Measurements from ENCODE around the gene LSMEM2. TPM values are rescaled to one million over a fixed set of nuclear protein-coding genes. Genes with fewer than 3 reads are reported as not detected.

Gene LSMEM2
- total RNA-seq, 3 donors from 2014 or later, result not detected

DNA sequence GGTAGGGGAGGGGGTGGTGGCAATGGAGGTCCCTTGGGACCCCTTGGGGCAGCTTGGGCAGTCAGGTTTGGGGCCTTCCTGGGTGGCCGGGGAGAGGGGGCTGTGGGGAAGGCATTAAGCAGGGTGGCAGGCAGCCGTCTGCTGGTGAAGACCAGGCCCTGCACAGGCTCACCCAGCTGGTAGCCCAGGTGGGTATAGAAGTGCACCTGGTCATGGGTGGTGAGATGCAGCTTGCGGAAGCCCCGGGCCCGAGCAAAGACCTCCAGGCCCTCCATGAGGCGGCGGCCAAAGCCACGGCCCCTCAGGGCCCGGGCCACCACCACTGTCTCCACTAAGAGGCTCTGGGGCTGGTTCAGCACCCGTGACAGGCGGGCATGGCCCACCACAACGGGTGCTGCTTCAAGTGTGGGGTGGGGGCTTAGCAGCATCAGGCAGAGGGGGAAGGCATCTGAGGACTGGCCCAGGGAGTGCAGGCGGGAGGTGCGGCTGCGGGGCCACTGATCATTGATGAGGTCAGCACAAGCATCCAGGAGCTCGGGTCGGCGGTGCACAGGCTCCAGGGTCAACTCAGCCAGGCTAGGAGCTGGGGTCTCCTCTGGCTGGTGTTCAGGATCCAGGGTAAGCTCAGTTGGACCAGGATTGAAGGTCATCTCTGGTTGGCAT lies 18.0 kb downstream of the LSMEM2 start:
- intact Hi-C loops (cut with DNase I; ENCODE audit: low total_unique reads), result loop anchor here (5.0 kb wide), 2 partner anchors 865 to 1040 kb away; no protein-coding TSS in a partner anchor
- TF ChIP-seq POLR2A (IDR thresholded peaks at IDR 0.05), result no peak
- TF ChIP-seq, protein P1, sequence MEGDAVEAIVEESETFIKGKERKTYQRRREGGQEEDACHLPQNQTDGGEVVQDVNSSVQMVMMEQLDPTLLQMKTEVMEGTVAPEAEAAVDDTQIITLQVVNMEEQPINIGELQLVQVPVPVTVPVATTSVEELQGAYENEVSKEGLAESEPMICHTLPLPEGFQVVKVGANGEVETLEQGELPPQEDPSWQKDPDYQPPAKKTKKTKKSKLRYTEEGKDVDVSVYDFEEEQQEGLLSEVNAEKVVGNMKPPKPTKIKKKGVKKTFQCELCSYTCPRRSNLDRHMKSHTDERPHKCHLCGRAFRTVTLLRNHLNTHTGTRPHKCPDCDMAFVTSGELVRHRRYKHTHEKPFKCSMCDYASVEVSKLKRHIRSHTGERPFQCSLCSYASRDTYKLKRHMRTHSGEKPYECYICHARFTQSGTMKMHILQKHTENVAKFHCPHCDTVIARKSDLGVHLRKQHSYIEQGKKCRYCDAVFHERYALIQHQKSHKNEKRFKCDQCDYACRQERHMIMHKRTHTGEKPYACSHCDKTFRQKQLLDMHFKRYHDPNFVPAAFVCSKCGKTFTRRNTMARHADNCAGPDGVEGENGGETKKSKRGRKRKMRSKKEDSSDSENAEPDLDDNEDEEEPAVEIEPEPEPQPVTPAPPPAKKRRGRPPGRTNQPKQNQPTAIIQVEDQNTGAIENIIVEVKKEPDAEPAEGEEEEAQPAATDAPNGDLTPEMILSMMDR (IDR thresholded peaks at IDR 0.05), result no peak
- no peak for TF ChIP-seq POLR2AphosphoS5 (IDR thresholded peaks at IDR 0.05)
- no peak for DNase-seq (ENCODE audit: low spot score in 2 of 2)

DNA sequence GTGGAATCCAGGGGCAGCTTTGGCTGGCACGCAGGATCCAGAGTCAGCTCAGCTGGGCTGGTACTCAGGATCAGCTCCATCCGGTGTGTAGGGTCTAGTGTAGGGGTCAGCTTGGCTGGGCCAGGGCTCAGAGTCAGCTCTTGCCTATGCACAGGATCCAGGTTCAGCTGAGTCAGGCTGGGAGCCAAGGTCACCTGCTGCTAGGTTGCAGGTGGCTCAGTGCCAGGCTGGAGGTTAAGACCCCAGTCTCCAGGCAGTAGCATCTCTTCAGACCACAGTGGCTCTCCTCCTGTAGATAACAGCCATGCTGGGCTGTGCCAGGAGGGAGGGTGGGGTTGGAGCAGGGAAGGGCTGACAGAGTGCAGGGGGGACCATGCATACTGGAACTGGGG lies 18.5 kb downstream of the LSMEM2 start:
- H3K4me1 ChIP-seq, result peaks cover 9 to 11% of the 10 kb centered on the region in 2 donors
- intact Hi-C loops (cut with DNase I; ENCODE audit: low total_unique reads), result loop anchor here (5.0 kb wide), 2 partner anchors 865 to 1040 kb away; no protein-coding TSS in a partner anchor
- H3K27ac ChIP-seq, result no peak overlapping the region
- H3K27me3 ChIP-seq, result no peaks in the 10 kb centered on the region
- H3K9me3 ChIP-seq, result no peaks in the 10 kb centered on the region
- H3K36me3 ChIP-seq, result no peaks in the 10 kb centered on the region
- DNase-seq (ENCODE audit: low spot score in 2 of 2), result no peak
- TF ChIP-seq POLR2AphosphoS5 (IDR thresholded peaks at IDR 0.05) (no peak), POLR2A (IDR thresholded peaks at IDR 0.05) (no peak)
- TF ChIP-seq, protein P1 (IDR thresholded peaks at IDR 0.05), result no peak
- no peak overlapping the region for H3K4me3 ChIP-seq

More for the DNA sequence above, 18.0 kb downstream of the LSMEM2 start:
- H3K9me3 ChIP-seq, result no peaks in the 10 kb centered on the region
- H3K4me3 ChIP-seq, result no peak overlapping the region
- H3K27me3 ChIP-seq, result no peaks in the 10 kb centered on the region
- H3K4me1 ChIP-seq, result peaks cover 9 to 11% of the 10 kb centered on the region in 2 donors
- H3K27ac ChIP-seq, result no peak overlapping the region
- H3K36me3 ChIP-seq, result no peaks in the 10 kb centered on the region

DNA sequence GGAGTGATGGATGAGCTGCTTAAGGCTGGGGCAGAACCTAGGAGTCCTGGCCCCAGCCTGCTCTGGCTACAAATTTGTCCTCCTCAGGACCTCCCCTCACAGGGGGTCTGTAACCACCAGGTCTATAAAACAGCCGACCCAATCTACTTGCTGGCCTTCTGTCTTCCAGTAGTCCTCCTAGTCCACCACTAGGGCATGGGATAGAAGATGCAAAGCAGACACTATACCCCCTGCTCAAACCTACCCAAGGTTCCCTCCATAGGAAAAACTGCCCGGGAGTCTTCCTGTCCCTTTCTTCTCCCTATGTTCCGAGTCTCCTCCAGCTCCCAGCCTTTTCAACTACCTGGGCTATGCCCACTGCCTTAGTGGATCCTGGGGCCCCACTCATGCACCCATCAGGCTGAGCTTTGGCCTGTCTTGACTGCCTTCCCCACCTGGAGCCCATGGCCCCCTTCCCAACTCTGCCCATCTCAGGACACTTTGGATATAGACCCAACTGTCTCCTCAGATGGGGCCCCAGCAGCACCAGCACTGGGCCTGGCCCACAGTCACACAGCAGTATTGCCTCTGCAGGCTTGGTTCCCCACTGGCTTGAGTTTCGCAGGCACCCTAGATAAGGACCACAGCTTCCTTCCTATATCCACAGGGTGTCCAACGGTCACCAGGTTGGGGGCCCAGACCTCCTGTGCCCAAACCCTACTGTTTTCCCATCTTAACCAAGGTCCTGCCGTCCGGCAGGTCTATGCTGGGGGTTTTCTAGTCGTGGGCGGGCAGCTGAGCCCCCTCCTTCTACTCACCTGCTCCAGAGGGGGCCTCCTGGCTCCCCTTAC lies 19.2 kb downstream of the LSMEM2 start:
- DNase-seq (ENCODE audit: low spot score in 2 of 2), result no peak
- Histone ChIP-seq H3K27ac (peak overlapping the region; percentile 91 to 94), H3K9me3 (no peaks in the 10 kb centered on the region), H3K27me3 (no peaks in the 10 kb centered on the region), H3K36me3 (no peaks in the 10 kb centered on the region), H3K4me3 (peak overlapping the region; percentile 62 to 92 (median 70)), H3K4me1 (peaks cover 5 to 11% of the 10 kb centered on the region in 2 donors)
- intact Hi-C loops (cut with DNase I; ENCODE audit: low total_unique reads), result loop anchor here (5.0 kb wide), 2 partner anchors 866 to 1039 kb away; no protein-coding TSS in a partner anchor
- TF ChIP-seq, protein P1 (IDR thresholded peaks at IDR 0.05), result peak in 1 of 3 donors; percentile 11
- TF ChIP-seq POLR2A (IDR thresholded peaks at IDR 0.05), result no peak

DNA sequence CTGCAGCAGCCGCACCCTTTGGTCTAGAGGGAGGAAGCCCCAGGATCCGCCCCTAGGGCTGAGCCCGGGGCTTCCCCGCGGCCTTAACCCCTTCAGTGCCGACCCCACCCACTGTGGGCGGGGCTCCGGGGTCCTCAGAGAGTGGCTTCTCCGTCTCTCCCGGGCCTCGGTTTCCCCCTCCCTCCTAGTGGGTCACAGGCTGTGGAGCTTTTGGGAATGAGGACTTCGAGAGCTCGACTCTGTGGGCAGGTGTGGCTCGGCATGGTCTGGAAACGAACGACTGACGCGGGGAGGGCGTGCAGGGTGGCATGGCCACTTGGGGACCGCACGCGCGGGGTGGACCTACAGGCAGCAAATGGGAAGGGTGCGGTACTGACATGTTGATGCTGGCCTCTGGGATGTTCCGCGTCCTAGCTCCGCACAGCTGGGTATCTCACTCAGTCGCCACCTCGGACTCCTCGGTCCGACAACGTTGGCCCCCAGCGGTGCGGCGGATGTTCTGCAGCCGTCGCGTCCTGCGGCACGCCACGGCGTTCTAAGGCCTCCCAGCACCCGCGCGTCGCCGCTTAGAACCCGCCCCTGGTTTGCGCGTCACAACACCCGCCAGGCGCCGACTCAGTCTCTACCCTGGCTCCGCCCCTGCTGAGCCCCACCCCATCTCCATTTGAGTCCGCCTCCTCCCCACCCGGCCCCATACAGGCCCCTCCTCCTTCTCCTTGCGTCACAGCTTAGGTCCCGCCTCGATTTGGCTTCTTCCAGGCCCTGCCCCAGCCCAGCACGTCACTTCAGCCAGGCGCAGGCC lies 20.1 kb downstream of the LSMEM2 start, which contains the start of the genes HYAL3 and NAA80:
HYAL3 (minus strand) TSS at position 570 of the 802 bp plus-strand sequence. CDS start 3,803 bp downstream, outside the sequence.
NAA80 (minus strand) TSS at position 570 of the 802 bp plus-strand sequence. CDS start 1,942 bp downstream, outside the sequence.
- Histone ChIP-seq H3K27me3 (no peaks in the 10 kb centered on the region), H3K27ac (peak within 1 kb of the TSS; percentile 91 to 94), H3K4me1 (peaks cover 5 to 11% of the 10 kb centered on the region in 2 donors), H3K4me3 (peak within 1 kb of the TSS; percentile 62 to 92 (median 70)), H3K9me3 (no peaks in the 10 kb centered on the region), H3K36me3 (no peaks in the 10 kb centered on the region)
- DNase-seq (ENCODE audit: low spot score in 2 of 2), result peak; percentile 99
- intact Hi-C loops (cut with DNase I; ENCODE audit: low total_unique reads), result loop anchor here (5.0 kb wide), 2 partner anchors 867 to 1038 kb away; no protein-coding TSS in a partner anchor
- TF ChIP-seq POLR2A (IDR thresholded peaks at IDR 0.05) (peak; percentile 69), POLR2AphosphoS5 (IDR thresholded peaks at IDR 0.05) (peak; percentile 26 to 86 (median 69))
- TF ChIP-seq, protein P1 (IDR thresholded peaks at IDR 0.05), result peak; percentile 23 to 59 (median 56)
